Measurements from ENCODE around the gene CCR7.

The CCR7 gene

GRCh38 chr17:40561871-40562611 is 3.2 kb downstream of the CCR7 start:
- DNase-seq (ENCODE audit: low read depth in 2 of 2) = no peak

GRCh38 chr17:40561294-40561870 is 3.9 kb downstream of the CCR7 start:
- DNase-seq (ENCODE audit: low read depth in 2 of 2) = no peak

GRCh38 chr17:40560592-40561293 is 4.5 kb downstream of the CCR7 start:
- no peak for DNase-seq (ENCODE audit: low read depth in 2 of 2)

- peak; percentile 74 to 78 for DNase-seq (ENCODE audit: low read depth in 2 of 2)
Measured at GRCh38 chr17:40559954-40560591, 5.2 kb downstream of the CCR7 start.

GRCh38 chr17:40559564-40559916 is 5.7 kb downstream of the CCR7 start:
- no peak for DNase-seq (ENCODE audit: low read depth in 2 of 2)

GRCh38 chr17:40558890-40559563 is 6.2 kb downstream of the CCR7 start:
- DNase-seq (ENCODE audit: low read depth in 2 of 2) = no peak

- DNase-seq (ENCODE audit: low read depth in 2 of 2) = no peak
Measured at GRCh38 chr17:40558300-40558889, 6.9 kb downstream of the CCR7 start.

- no peak for DNase-seq (ENCODE audit: low read depth in 2 of 2)
Measured at GRCh38 chr17:40557531-40558299, 7.6 kb downstream of the CCR7 start.

GRCh38 chr17:40556884-40557414 is 8.3 kb downstream of the CCR7 start:
- no peak for DNase-seq (ENCODE audit: low read depth in 2 of 2)

- DNase-seq (ENCODE audit: low read depth in 2 of 2) = no peak
Measured at GRCh38 chr17:40556198-40556661, 9.0 kb downstream of the CCR7 start.

- DNase-seq (ENCODE audit: low read depth in 2 of 2) = no peak
Measured at GRCh38 chr17:40555296-40556190, 9.7 kb downstream of the CCR7 start.

GRCh38 chr17:40554646-40555295 is 10.5 kb downstream of the CCR7 start:
- no peak for DNase-seq (ENCODE audit: low read depth in 2 of 2)

GRCh38 chr17:40553694-40554534 is 11.4 kb downstream of the CCR7 start:
- no peak for DNase-seq (ENCODE audit: low read depth in 2 of 2)

- no peak for DNase-seq (ENCODE audit: low read depth in 2 of 2)
Measured at GRCh38 chr17:40552806-40553693, 12.2 kb downstream of the CCR7 start.

- peak; percentile 63 to 66 for DNase-seq (ENCODE audit: low read depth in 2 of 2)
Measured at GRCh38 chr17:40551879-40552768, 13.1 kb downstream of the CCR7 start.
